Stimulated activated CD4-positive, alpha-beta T cell treated with anti-CD3 and anti-CD28 coated beads, Interleukin-2, amount 100 ng/mL, for 48 hours (primary cell): ENCODE data around the gene NOTCH2NLA.
"Not testable (repeated sequence)": the region's sequence is repeated elsewhere in the genome, so short reads cannot be mapped to it uniquely, and the experiment has no call there.

Source experiments
- DNase-seq, 2 donors: peaks; one replicate each; pipeline ENCODE4 v3.0.0-alpha.2; 2020

Gene NOTCH2NLA

GRCh38 chr1:146228710-146229477 lies at the start of gene NOTCH2NLA:
Gene NOTCH2NLA, minus strand, starts transcription at chr1:146229021. Its CDS starts 39,684 bp downstream, at chr1:146189337.
- DNase-seq: peak; percentile 3 to 23

GRCh38 chr1:146278346-146278745 lies 49.5 kb upstream of the NOTCH2NLA start:
- DNase-seq: not testable (repeated sequence)

GRCh38 chr1:146277087-146277486 lies 48.3 kb upstream of the NOTCH2NLA start:
- not testable (repeated sequence) for DNase-seq

DNA sequence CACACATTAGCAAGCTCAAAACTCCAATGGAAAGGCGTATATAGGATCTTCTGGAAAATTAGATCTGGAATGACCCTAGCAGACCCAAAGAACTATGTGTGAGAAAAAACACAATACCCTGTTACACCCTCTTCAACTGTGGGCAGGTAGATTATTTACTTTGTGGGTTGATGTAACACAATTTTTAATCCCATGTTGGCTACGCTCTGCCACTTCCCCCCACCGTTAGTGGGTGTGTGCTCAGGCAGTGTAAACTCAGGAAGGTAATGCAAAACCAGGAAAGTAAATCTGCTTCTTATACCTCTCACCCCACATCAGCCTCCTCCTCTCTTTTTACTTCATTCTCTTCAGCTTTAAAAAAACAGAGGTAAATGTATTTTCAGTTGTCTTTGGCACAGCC lies 45.3 kb upstream of the NOTCH2NLA start:
- DNase-seq: not testable (repeated sequence)

GRCh38 chr1:146273194-146273593 lies 44.4 kb upstream of the NOTCH2NLA start:
- DNase-seq: not testable (repeated sequence)

- DNase-seq: not testable (repeated sequence)
Measured at GRCh38 chr1:146272734-146273133, 43.9 kb upstream of the NOTCH2NLA start.

DNA sequence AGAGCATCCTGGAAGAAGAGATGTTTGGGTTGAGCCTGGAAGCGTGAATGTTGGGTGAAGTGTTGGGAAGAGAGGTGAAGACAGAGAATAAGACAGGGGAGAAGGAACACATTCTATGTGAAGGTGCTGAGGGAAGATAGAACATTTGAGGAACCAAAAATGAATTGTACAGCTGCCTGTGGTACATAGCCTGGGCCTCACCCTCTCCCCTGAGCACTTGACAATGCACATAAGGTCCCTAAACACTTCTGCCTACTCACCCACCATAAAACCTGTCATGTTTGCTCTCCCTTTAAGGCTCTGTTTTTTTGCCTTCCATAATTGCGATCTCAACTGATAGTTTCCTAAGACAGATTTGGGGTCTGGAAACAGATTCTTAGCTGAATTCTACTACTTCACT lies 43.2 kb upstream of the NOTCH2NLA start:
- not testable (repeated sequence) for DNase-seq

- not testable (repeated sequence) for DNase-seq
Measured at GRCh38 chr1:146270129-146270528, 41.3 kb upstream of the NOTCH2NLA start.

GRCh38 chr1:146266179-146266748 lies 37.4 kb upstream of the NOTCH2NLA start:
- DNase-seq: not testable (repeated sequence)

- not testable (repeated sequence) for DNase-seq
Measured at GRCh38 chr1:146264761-146265160, 35.9 kb upstream of the NOTCH2NLA start.

- not testable (repeated sequence) for DNase-seq
Measured at GRCh38 chr1:146260006-146260730, 31.3 kb upstream of the NOTCH2NLA start.

DNA sequence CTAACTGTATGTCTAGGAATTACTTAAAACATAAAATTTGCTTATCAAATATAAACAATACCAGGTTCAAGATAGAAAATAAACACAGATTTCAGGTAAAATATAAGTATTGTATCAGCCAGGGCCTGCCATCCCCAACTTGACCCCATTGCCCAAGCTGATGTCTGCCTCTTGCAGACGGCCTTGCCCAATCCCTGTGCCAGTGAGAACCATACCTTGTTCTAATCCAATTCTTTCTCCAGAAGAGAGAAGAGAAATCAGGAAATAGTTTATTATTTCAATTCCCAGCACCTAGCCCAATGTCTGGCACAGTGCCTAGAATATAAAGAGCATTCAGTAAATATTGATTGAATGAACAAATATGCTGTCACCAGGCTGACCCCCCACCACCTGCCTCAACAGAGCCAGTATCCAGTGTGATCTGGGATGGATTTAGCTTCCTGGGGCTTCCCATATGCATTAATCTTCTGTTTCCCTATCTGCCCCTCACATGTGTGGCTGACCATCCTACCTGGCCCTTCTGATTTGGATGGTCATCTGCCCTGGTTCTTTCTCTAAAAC lies 29.3 kb upstream of the NOTCH2NLA start:
- not testable (repeated sequence) for DNase-seq

GRCh38 chr1:146254569-146255197 lies 25.9 kb upstream of the NOTCH2NLA start:
- not testable (repeated sequence) for DNase-seq

DNA sequence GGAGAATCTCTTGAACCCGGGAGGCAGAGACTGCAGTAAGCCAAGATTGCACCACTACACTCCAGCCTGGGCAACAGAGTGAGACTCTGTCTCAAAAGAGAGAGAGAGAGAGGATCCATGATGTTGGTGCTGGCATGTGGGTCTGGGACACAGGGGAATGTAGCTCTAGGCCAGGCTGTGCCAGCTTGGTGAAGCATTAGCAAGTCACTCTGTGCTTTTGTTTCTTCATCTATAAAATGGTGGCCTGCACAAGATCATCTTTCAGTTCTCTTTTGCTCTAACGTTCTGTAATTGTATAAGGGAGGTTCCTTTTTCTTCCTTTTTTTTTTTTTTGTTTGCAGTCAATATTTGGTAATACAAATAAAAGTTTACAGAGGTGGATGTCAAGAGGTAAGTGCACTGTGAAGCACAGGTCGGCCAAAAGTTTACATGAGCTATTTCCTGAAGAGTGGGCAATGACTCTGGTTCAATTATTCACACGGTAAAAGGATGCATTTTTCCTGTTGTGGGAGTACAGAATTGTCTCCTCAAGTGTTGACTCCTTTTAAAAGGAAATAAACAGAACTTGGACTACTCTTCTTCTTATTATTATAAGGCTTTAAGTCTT lies 24.5 kb upstream of the NOTCH2NLA start:
- DNase-seq: not testable (repeated sequence)

- DNase-seq: not testable (repeated sequence)
Measured at GRCh38 chr1:146251523-146251922, 22.7 kb upstream of the NOTCH2NLA start.

- DNase-seq: not testable (repeated sequence)
Measured at GRCh38 chr1:146248643-146249042, 19.8 kb upstream of the NOTCH2NLA start.

DNA sequence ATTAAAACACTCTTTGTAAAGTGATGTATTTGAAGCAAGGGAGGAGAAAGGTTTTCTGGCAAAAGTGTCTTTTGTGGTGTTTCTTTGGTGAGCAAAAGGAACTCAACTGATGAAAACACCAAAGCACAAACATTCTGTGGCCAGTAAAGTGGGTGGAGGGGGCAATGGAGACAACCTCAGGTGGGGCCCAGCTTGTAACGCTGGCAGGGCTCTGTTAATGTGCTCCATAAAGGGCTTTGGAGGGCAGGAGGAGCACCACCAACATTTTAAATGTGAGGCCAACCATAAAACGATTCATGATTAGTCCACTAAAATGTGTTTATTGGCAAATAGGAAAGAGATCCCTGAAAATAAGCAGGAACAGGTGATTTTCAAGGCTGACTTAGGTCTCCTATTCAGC lies 7.8 kb upstream of the NOTCH2NLA start:
- DNase-seq: not testable (repeated sequence)

GRCh38 chr1:146236026-146236601 lies 7.3 kb upstream of the NOTCH2NLA start:
- DNase-seq: not testable (repeated sequence)

DNA sequence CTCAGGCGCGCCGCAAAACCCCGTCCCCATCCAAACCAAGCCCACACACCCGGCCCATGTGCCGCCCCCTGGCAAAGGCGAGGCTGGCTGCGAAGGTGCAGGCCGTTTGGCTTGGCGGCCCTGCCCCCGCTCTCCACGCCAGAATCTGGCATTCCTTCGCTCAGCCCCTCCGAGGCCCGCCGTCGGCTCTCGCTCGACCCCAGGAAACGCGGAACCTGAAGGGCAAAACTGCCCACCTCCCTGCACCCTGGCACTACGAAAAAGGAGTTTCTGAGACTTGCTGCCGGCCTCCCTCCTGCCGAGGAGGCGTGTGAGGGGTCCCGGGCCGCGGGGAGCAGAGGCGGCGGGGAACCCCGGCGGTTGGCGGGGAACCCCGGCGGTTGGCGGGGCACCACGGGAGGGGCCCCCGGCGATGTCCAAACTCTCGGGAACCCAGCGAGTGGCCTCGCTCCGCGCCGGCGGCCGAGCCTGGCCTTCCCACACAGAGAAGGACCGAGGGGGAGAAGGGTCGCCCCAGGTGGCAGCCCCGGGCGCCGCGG lies 608 bp downstream of the NOTCH2NLA start:
- not testable (repeated sequence) for DNase-seq

GRCh38 chr1:146174531-146174930 lies 54.3 kb downstream of the NOTCH2NLA start:
- not testable (repeated sequence) for DNase-seq

- DNase-seq: not testable (repeated sequence)
Measured at GRCh38 chr1:146167740-146168139, 61.1 kb downstream of the NOTCH2NLA start.
